HEK293 (cell line): ENCODE measurements around the gene RMP24.

Experiments
- ZNF514 ChIP-seq: fragments of 450-650 bp; formaldehyde crosslinking; IDR thresholded peaks from 2 replicates; pipeline ENCODE4 v1.5.1; 2016; ENCODE audit warnings: missing biosample characterization, missing genetic modification characterization
- ZNF830 ChIP-seq: fragments of 450-650 bp; IDR thresholded peaks from 2 replicates; pipeline ENCODE4 v1.5.0; 2018; ENCODE audit warnings: missing biosample characterization, missing genetic modification characterization, low read depth, mild to moderate bottlenecking, moderate library complexity
- TF ChIP-seq, protein P1 (sequence below): fragments of 450-650 bp; formaldehyde crosslinking; IDR thresholded peaks from 2 replicates; pipeline ENCODE4 v1.5.1; 2016; ENCODE audit warnings: missing biosample characterization, missing genetic modification characterization

DNA sequence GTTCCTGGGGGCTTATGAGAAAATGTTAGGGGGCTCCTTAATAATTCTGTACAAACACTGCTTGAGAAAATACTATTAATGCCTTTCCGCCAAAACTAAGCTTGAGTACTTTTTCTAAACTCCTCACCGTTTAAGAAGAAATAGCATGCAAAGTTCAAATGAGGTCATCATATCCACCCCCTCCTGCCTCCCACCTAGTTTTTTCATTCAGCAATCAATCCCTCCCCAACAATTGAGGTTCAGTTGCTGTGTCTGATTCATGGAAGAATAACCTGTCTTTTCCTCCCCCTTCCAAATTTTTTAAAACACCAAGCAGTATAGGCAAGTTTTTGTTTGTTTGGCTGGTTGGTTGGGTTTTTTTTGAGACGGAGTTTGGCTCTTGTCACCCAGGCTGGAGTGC is 24.4 kb upstream of the RMP24 start:
- TF ChIP-seq ZNF514 (tag by site-specific recombination) (no peak), ZNF830 (tag by site-specific recombination) (no peak)
- TF ChIP-seq, protein P1, sequence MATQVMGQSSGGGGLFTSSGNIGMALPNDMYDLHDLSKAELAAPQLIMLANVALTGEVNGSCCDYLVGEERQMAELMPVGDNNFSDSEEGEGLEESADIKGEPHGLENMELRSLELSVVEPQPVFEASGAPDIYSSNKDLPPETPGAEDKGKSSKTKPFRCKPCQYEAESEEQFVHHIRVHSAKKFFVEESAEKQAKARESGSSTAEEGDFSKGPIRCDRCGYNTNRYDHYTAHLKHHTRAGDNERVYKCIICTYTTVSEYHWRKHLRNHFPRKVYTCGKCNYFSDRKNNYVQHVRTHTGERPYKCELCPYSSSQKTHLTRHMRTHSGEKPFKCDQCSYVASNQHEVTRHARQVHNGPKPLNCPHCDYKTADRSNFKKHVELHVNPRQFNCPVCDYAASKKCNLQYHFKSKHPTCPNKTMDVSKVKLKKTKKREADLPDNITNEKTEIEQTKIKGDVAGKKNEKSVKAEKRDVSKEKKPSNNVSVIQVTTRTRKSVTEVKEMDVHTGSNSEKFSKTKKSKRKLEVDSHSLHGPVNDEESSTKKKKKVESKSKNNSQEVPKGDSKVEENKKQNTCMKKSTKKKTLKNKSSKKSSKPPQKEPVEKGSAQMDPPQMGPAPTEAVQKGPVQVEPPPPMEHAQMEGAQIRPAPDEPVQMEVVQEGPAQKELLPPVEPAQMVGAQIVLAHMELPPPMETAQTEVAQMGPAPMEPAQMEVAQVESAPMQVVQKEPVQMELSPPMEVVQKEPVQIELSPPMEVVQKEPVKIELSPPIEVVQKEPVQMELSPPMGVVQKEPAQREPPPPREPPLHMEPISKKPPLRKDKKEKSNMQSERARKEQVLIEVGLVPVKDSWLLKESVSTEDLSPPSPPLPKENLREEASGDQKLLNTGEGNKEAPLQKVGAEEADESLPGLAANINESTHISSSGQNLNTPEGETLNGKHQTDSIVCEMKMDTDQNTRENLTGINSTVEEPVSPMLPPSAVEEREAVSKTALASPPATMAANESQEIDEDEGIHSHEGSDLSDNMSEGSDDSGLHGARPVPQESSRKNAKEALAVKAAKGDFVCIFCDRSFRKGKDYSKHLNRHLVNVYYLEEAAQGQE, result no peak
